ENCODE data around the gene SSH2.
A peak's percentile ranks its signal among the peaks of the same experiment; 100 is the strongest.

The SSH2 gene

DNA sequence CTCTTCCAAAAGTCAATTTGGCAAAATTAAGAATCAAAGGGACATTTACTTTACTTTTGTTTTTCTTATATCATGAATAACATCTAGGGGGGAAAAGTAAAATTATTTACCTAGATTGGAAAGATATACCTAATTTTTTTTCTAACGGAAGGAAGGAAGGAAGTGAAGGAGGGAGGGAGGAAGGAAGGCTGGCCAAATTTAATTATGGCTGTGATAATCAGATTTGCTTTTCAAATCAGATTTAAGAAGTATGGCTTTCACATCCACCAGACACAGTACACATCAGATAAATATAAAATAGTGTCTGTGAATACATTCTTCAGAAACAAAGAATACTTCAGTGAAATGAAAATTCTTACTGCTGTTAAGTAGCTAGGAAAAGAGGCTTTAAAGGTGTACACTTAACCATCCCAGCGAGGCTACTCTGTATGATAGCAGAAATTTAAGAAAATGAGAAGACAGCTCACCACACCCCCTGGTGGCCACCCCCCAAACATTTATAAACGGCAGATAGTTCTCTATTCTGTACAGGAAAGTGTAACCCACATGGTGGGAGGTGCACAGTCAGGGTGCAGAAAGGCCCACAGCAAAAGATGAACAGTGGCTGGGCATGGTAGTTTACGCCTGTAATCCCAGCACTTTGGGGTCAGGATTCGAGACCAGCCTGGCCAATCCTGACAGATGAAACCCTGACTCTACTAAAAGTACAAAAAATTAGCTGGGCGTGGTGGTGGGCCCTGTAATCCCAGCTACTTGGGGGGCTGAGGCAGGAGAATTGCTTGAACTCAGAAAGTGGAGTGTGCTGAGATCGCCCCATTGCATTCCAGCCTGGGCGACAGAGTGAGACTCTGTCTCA, 150.8 kb downstream of the SSH2 start:
- no peaks in the 10 kb centered on the region for H3K79me2 ChIP-seq (ENCODE audit: insufficient read depth, low read length)
- H2AFZ ChIP-seq (ENCODE audit: low read depth, low read length, severe bottlenecking), result no peak overlapping the region
- H3F3A ChIP-seq (ENCODE audit: insufficient read depth), result no peaks in the 10 kb centered on the region
- no peak overlapping the region for H3K9ac ChIP-seq (ENCODE audit: low read length)
- no peaks in the 10 kb centered on the region for H3K27me3 ChIP-seq (ENCODE audit: low read length)
- H3K9me2 ChIP-seq (replicated peaks; ENCODE audit: insufficient read depth, low read length), result no peaks in the 10 kb centered on the region
- no peaks in the 10 kb centered on the region for H3K36me3 ChIP-seq (ENCODE audit: low read length)
- no peak overlapping the region for H3K4me3 ChIP-seq (ENCODE audit: insufficient read depth, low read length, poor library complexity, severe bottlenecking)
- H3K9me3 ChIP-seq (ENCODE audit: insufficient read depth, low read length), result no peaks in the 10 kb centered on the region
- no peak for TF ChIP-seq EZH2phosphoT487 (conservative IDR thresholded peaks at IDR 0.05; ENCODE audit: low read length)
- TF ChIP-seq, protein P1, sequence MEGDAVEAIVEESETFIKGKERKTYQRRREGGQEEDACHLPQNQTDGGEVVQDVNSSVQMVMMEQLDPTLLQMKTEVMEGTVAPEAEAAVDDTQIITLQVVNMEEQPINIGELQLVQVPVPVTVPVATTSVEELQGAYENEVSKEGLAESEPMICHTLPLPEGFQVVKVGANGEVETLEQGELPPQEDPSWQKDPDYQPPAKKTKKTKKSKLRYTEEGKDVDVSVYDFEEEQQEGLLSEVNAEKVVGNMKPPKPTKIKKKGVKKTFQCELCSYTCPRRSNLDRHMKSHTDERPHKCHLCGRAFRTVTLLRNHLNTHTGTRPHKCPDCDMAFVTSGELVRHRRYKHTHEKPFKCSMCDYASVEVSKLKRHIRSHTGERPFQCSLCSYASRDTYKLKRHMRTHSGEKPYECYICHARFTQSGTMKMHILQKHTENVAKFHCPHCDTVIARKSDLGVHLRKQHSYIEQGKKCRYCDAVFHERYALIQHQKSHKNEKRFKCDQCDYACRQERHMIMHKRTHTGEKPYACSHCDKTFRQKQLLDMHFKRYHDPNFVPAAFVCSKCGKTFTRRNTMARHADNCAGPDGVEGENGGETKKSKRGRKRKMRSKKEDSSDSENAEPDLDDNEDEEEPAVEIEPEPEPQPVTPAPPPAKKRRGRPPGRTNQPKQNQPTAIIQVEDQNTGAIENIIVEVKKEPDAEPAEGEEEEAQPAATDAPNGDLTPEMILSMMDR (IDR thresholded peaks at IDR 0.05; ENCODE audit: insufficient read depth, low read length, poor library complexity, severe bottlenecking), result peak; percentile 78
- H3K4me2 ChIP-seq (ENCODE audit: low read depth, low read length, poor library complexity, severe bottlenecking), result peak overlapping the region; percentile 9
- no peak overlapping the region for H3K27ac ChIP-seq (ENCODE audit: low read depth, low read length)
- H4K20me1 ChIP-seq (ENCODE audit: low read depth, low read length), result no peaks in the 10 kb centered on the region

DNA sequence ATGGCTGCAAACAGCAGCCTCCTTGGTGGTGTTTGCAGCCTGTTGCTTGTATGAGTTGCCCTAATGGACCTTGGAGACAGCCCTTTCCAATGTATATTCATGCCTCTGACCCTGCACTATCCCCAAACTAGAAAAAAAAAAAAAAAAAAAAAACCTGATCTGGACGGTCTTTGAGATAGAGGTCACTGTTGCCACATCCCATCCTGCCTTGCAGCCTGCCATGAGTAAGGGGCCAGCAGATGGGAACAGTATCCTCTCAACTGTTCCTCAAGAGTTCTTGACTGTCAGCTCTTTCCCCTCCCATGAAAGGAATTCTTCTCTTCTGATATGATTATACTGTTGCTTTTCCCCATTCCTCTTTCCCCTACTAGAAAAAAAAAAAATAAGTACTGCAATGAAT, 152.4 kb downstream of the SSH2 start:
- Histone ChIP-seq H3K36me3 (ENCODE audit: low read length) (no peaks in the 10 kb centered on the region), H3F3A (ENCODE audit: insufficient read depth) (no peaks in the 10 kb centered on the region), H3K4me2 (ENCODE audit: low read depth, low read length, poor library complexity, severe bottlenecking) (no peak overlapping the region), H3K9me2 (replicated peaks; ENCODE audit: insufficient read depth, low read length) (no peaks in the 10 kb centered on the region), H4K20me1 (ENCODE audit: low read depth, low read length) (no peaks in the 10 kb centered on the region), H3K27ac (ENCODE audit: low read depth, low read length) (no peak overlapping the region), H3K4me3 (ENCODE audit: insufficient read depth, low read length, poor library complexity, severe bottlenecking) (no peak overlapping the region), H3K9me3 (ENCODE audit: insufficient read depth, low read length) (no peaks in the 10 kb centered on the region), H3K27me3 (ENCODE audit: low read length) (no peaks in the 10 kb centered on the region), H3K9ac (ENCODE audit: low read length) (no peak overlapping the region), H2AFZ (ENCODE audit: low read depth, low read length, severe bottlenecking) (no peak overlapping the region), H3K79me2 (ENCODE audit: insufficient read depth, low read length) (no peaks in the 10 kb centered on the region)
- TF ChIP-seq EZH2phosphoT487 (conservative IDR thresholded peaks at IDR 0.05; ENCODE audit: low read length), result no peak

DNA sequence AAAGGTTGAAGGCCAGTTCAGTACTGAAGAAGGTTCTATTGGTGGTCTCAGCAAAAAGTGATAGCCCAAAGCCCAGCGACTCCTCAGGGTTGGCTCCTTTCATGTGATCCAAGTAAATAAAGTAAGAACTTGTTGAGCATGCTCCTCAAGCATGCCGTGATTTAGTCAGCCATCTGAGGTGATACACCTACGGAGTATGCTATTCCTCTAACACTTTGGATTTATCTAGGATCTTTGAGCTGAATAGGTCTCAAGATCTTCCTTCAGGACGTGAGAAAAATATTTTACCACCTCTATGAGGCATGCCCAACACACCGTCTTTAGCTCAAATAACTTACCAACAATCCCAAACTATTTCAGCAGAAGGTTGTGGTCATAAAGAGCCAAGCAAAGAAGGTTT, 154.0 kb downstream of the SSH2 start:
- no peak for TF ChIP-seq EZH2phosphoT487 (conservative IDR thresholded peaks at IDR 0.05; ENCODE audit: low read length)
- TF ChIP-seq, protein P1 (IDR thresholded peaks at IDR 0.05; ENCODE audit: insufficient read depth, low read length, poor library complexity, severe bottlenecking), result no peak
- Histone ChIP-seq H2AFZ (ENCODE audit: low read depth, low read length, severe bottlenecking) (no peak overlapping the region), H3K4me3 (ENCODE audit: insufficient read depth, low read length, poor library complexity, severe bottlenecking) (no peak overlapping the region), H3K9me2 (replicated peaks; ENCODE audit: insufficient read depth, low read length) (no peaks in the 10 kb centered on the region), H3K36me3 (ENCODE audit: low read length) (no peaks in the 10 kb centered on the region), H3K9ac (ENCODE audit: low read length) (no peak overlapping the region), H3K4me2 (ENCODE audit: low read depth, low read length, poor library complexity, severe bottlenecking) (no peak overlapping the region), H3K79me2 (ENCODE audit: insufficient read depth, low read length) (no peaks in the 10 kb centered on the region), H3K9me3 (ENCODE audit: insufficient read depth, low read length) (no peaks in the 10 kb centered on the region), H4K20me1 (ENCODE audit: low read depth, low read length) (no peaks in the 10 kb centered on the region), H3F3A (ENCODE audit: insufficient read depth) (no peaks in the 10 kb centered on the region), H3K27ac (ENCODE audit: low read depth, low read length) (no peak overlapping the region), H3K27me3 (ENCODE audit: low read length) (no peaks in the 10 kb centered on the region)

DNA sequence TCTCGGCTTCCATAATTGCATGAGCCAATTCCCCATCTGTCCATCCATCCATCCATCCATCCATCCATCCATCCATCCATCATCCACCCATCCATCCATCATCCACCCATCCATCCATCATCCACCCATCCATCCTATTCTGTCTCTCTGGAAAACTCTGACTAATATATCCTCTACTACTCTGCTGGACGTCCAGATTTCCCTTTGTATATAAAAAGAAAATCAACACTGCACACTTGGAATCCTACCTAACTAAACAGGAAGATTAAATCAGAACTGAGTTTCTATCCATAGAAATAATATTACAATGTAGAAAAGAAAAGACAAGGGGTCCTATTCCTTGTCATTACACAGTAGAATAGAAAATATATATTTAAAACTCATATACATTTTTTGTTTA, 157.0 kb downstream of the SSH2 start:
- H3K9ac ChIP-seq (ENCODE audit: low read length), result no peak overlapping the region
- H3K79me2 ChIP-seq (ENCODE audit: insufficient read depth, low read length), result no peaks in the 10 kb centered on the region
- H2AFZ ChIP-seq (ENCODE audit: low read depth, low read length, severe bottlenecking), result no peak overlapping the region
- TF ChIP-seq, protein P1 (IDR thresholded peaks at IDR 0.05; ENCODE audit: insufficient read depth, low read length, poor library complexity, severe bottlenecking), result no peak
- TF ChIP-seq EZH2phosphoT487 (conservative IDR thresholded peaks at IDR 0.05; ENCODE audit: low read length), result no peak
- H3K9me3 ChIP-seq (ENCODE audit: insufficient read depth, low read length), result no peaks in the 10 kb centered on the region
- H3K4me2 ChIP-seq (ENCODE audit: low read depth, low read length, poor library complexity, severe bottlenecking), result no peak overlapping the region
- no peaks in the 10 kb centered on the region for H3K36me3 ChIP-seq (ENCODE audit: low read length)
- no peak overlapping the region for H3K27ac ChIP-seq (ENCODE audit: low read depth, low read length)
- no peaks in the 10 kb centered on the region for H4K20me1 ChIP-seq (ENCODE audit: low read depth, low read length)
- H3F3A ChIP-seq (ENCODE audit: insufficient read depth), result no peaks in the 10 kb centered on the region
- no peaks in the 10 kb centered on the region for H3K27me3 ChIP-seq (ENCODE audit: low read length)
- H3K4me3 ChIP-seq (ENCODE audit: insufficient read depth, low read length, poor library complexity, severe bottlenecking), result no peak overlapping the region
- H3K9me2 ChIP-seq (replicated peaks; ENCODE audit: insufficient read depth, low read length), result no peaks in the 10 kb centered on the region

Measured in SU-DHL-6 (cell line).